ENCODE data around the gene MUC5B.

Gene MUC5B

GRCh38 chr11:1198561-1199240 is 24.2 kb upstream of the MUC5B start:
- DNase-seq (ENCODE audit: low read depth): no peak
- no peak overlapping the region for H3K4me3 ChIP-seq (ENCODE audit: control insufficient read depth, low read depth, low read length)
- no peak for TF ChIP-seq CTCF (IDR thresholded peaks at IDR 0.05; ENCODE audit: control insufficient read depth, insufficient read depth, low read depth, low read length, missing control alignments)

- no peak for TF ChIP-seq CTCF (IDR thresholded peaks at IDR 0.05; ENCODE audit: control insufficient read depth, insufficient read depth, low read depth, low read length, missing control alignments)
- DNase-seq (ENCODE audit: low read depth): no peak
- no peak overlapping the region for H3K4me3 ChIP-seq (ENCODE audit: control insufficient read depth, low read depth, low read length)
Measured at GRCh38 chr11:1199241-1199750, 23.6 kb upstream of the MUC5B start.

GRCh38 chr11:1199751-1200610 is 22.9 kb upstream of the MUC5B start:
- no peak for TF ChIP-seq CTCF (IDR thresholded peaks at IDR 0.05; ENCODE audit: control insufficient read depth, insufficient read depth, low read depth, low read length, missing control alignments)
- DNase-seq (ENCODE audit: low read depth): no peak
- H3K4me3 ChIP-seq (ENCODE audit: control insufficient read depth, low read depth, low read length): no peak overlapping the region

GRCh38 chr11:1200611-1201191 is 22.2 kb upstream of the MUC5B start:
- no peak overlapping the region for H3K4me3 ChIP-seq (ENCODE audit: control insufficient read depth, low read depth, low read length)
- no peak for TF ChIP-seq CTCF (IDR thresholded peaks at IDR 0.05; ENCODE audit: control insufficient read depth, insufficient read depth, low read depth, low read length, missing control alignments)
- no peak for DNase-seq (ENCODE audit: low read depth)

GRCh38 chr11:1201395-1202153 is 21.3 kb upstream of the MUC5B start:
- no peak overlapping the region for H3K4me3 ChIP-seq (ENCODE audit: control insufficient read depth, low read depth, low read length)
- no peak for TF ChIP-seq CTCF (IDR thresholded peaks at IDR 0.05; ENCODE audit: control insufficient read depth, insufficient read depth, low read depth, low read length, missing control alignments)
- DNase-seq (ENCODE audit: low read depth): no peak

Data from AG09309 (cell line).